22Rv1 (cell line): ENCODE data around the gene DNM3.

Source experiments
- CTCF ChIP-seq: fragments of 450-650 bp; IDR thresholded peaks from 2 replicates; pipeline ENCODE4 v1.5.1; 2017; ENCODE audit warnings: mild to moderate bottlenecking
- ZFX ChIP-seq: fragments of 450-650 bp; IDR thresholded peaks from 2 replicates; pipeline ENCODE4 v1.6.1; 2017; ENCODE audit warnings: antibody characterized with exemption, borderline replicate concordance

GRCh38 chr1:172165403-172165802 lies 324.1 kb downstream of the DNM3 start:
- no peak for TF ChIP-seq CTCF
- no peak for TF ChIP-seq ZFX
